Measurements from ENCODE around the gene EXOC2. TPM values are rescaled to one million over a fixed set of nuclear protein-coding genes. Genes with fewer than 3 reads are reported as not detected.

Gene EXOC2
- total and polyA plus RNA-seq, 2 of the 13 experiments (the other 11 are each of a cell fraction or from before 2014, with no cell fraction given): 12.6 to 22.9 TPM

DNA sequence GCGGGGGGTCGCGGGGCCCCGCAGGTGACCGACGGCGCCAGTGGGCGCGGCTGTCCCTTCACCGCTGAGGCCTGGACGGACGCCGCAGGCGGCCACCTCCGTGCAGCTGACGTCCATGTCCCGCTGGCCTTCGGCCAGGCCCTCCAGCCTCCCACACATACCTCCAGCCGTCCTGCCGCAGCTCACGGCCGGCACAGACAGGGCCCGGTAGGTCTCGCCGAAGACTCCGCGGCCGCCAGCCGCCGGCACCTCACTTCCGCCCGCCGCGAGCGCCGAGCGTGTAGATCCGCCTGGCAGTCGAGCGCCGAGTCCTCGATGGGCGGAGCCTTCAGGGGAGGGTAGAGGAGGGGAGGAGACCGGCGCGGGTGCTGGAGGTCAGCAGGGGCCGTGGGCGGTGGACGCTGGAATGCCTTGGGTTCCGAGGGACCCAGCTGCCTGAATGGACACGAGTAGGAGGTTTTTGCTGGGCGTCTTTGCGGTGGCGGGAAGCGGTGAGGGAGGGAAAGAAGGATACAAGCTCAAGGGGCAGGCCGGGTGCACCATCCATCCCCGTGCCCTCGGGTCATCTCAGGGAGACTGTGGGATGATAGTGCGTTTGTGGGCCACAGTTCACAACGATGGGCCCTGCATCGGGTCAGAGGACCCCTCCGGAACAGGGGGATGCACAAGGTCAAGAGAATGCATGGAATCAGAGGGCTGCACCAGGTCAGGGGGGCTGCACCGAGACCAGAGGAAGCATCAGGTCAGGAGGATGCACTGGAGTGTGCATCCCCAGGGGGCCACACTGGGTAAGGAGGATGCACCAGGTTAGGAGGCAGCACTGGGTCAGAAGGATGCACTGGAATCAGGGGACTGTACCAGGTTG, at the start of gene EXOC2 (continued):
- no peak for TF ChIP-seq ZNF24 (IDR thresholded peaks at IDR 0.05)
- no peak; the same call in 1 of the 2 replicates for TF ChIP-seq ZNF329 (CRISPR knock-in tag; IDR thresholded peaks at IDR 0.05; ENCODE audit: low read depth)
- peak; percentile 81 for TF ChIP-seq GATAD2A (CRISPR knock-in tag; IDR thresholded peaks at IDR 0.05)
- TF ChIP-seq TGIF2 (CRISPR knock-in tag; IDR thresholded peaks at IDR 0.05): peak; percentile 95
- TF ChIP-seq KDM5B (CRISPR knock-in tag; IDR thresholded peaks at IDR 0.05; ENCODE audit: borderline replicate concordance): peak; percentile 98
- no peak for TF ChIP-seq SRSF4 (IDR thresholded peaks at IDR 0.05; ENCODE audit: low read depth, low read length, poor library complexity, severe bottlenecking)
- no peak for TF ChIP-seq FLYWCH1 (CRISPR knock-in tag; IDR thresholded peaks at IDR 0.05)
- no peak for TF ChIP-seq RFX1 (IDR thresholded peaks at IDR 0.05)
- TF ChIP-seq TBL1XR1 (IDR thresholded peaks at IDR 0.05; ENCODE audit: borderline replicate concordance, low read length, partially characterized antibody): peak; percentile 49
- peak; percentile 93; the same call in 1 of the 2 replicates for TF ChIP-seq ETV6 (CRISPR knock-in tag; conservative IDR thresholded peaks at IDR 0.05)
- no peak; the same call in 1 of the 2 replicates for TF ChIP-seq NR1H2 (CRISPR knock-in tag; IDR thresholded peaks at IDR 0.05; ENCODE audit: borderline replicate concordance, low read depth)
- TF ChIP-seq DNMT1 (CRISPR knock-in tag; IDR thresholded peaks at IDR 0.05): 0 out of 2 replicates have a peak, but pooled peaks have one; percentile 83
- TF ChIP-seq RORA (CRISPR knock-in tag; IDR thresholded peaks at IDR 0.05): no peak
- no peak for TF ChIP-seq SMC3 (IDR thresholded peaks at IDR 0.05; ENCODE audit: low read length)
- TF ChIP-seq, protein P1, sequence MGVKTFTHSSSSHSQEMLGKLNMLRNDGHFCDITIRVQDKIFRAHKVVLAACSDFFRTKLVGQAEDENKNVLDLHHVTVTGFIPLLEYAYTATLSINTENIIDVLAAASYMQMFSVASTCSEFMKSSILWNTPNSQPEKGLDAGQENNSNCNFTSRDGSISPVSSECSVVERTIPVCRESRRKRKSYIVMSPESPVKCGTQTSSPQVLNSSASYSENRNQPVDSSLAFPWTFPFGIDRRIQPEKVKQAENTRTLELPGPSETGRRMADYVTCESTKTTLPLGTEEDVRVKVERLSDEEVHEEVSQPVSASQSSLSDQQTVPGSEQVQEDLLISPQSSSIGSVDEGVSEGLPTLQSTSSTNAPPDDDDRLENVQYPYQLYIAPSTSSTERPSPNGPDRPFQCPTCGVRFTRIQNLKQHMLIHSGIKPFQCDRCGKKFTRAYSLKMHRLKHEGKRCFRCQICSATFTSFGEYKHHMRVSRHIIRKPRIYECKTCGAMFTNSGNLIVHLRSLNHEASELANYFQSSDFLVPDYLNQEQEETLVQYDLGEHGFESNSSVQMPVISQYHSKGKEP (CRISPR knock-in tag; IDR thresholded peaks at IDR 0.05): peak; percentile 82; the same call in 1 of the 2 replicates
- TF ChIP-seq RBM22 (optimal IDR thresholded peaks at IDR 0.05; ENCODE audit: low read length): no peak
- TF ChIP-seq, protein P2, sequence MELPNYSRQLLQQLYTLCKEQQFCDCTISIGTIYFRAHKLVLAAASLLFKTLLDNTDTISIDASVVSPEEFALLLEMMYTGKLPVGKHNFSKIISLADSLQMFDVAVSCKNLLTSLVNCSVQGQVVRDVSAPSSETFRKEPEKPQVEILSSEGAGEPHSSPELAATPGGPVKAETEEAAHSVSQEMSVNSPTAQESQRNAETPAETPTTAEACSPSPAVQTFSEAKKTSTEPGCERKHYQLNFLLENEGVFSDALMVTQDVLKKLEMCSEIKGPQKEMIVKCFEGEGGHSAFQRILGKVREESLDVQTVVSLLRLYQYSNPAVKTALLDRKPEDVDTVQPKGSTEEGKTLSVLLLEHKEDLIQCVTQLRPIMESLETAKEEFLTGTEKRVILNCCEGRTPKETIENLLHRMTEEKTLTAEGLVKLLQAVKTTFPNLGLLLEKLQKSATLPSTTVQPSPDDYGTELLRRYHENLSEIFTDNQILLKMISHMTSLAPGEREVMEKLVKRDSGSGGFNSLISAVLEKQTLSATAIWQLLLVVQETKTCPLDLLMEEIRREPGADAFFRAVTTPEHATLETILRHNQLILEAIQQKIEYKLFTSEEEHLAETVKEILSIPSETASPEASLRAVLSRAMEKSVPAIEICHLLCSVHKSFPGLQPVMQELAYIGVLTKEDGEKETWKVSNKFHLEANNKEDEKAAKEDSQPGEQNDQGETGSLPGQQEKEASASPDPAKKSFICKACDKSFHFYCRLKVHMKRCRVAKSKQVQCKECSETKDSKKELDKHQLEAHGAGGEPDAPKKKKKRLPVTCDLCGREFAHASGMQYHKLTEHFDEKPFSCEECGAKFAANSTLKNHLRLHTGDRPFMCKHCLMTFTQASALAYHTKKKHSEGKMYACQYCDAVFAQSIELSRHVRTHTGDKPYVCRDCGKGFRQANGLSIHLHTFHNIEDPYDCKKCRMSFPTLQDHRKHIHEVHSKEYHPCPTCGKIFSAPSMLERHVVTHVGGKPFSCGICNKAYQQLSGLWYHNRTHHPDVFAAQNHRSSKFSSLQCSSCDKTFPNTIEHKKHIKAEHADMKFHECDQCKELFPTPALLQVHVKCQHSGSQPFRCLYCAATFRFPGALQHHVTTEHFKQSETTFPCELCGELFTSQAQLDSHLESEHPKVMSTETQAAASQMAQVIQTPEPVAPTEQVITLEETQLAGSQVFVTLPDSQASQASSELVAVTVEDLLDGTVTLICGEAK (IDR thresholded peaks at IDR 0.05): peak; percentile 2; the same call in 1 of the 2 replicates
- TF ChIP-seq, protein P2 (CRISPR knock-in tag; IDR thresholded peaks at IDR 0.05): no peak; the same call in 1 of the 2 replicates
- TF ChIP-seq ZNF614 (CRISPR knock-in tag; IDR thresholded peaks at IDR 0.05; ENCODE audit: borderline replicate concordance): peak; percentile 90; the same call in 1 of the 2 replicates
- no peak for TF ChIP-seq DPF2 (CRISPR knock-in tag; IDR thresholded peaks at IDR 0.05; ENCODE audit: borderline replicate concordance, low read depth)

Measured in HepG2 (cell line).